ENCODE results near the gene CALN1. TPM values are rescaled to one million over a fixed set of nuclear protein-coding genes. Genes with fewer than 3 reads are reported as not detected.

Gene CALN1
- total and polyA plus RNA-seq, 2 of the 8 experiments (the other 6 are each of a cell fraction or from before 2014, with no cell fraction given): 6.4 to 15.2 TPM

DNA sequence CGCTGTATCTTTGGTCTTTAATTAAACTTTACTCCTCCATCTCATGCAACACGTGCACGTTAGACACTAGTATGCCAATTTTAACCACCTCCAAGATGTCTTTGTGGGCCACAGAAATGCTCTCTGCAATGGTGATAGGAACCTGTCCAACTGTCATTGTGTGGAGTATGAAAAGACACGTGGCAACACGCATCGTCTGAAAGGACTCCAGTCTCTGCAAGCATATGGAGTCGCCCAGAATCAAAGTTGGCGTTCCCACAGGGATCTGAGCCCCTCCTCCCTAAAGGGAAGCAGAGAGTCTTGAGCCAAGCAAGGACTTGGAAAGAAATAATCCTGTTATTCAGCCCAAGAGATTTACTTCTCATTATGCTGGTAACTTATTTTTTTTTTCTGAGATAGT lies 301.1 kb downstream of the CALN1 start:
- Histone ChIP-seq H2BK12ac (ENCODE audit: low read depth, low read length) (no peak overlapping the region), H3K27me3 (replicated peaks in 1 of 4; ENCODE audit: control insufficient read depth in 3 of 4, extremely low read depth in 1 of 4, insufficient read depth in 3 of 4, low read length in 3 of 4) (no peaks in the 10 kb centered on the region), H2AK5ac (ENCODE audit: low read depth, low read length) (0 out of 2 replicates have a peak overlapping the region, but pooled peaks have one; percentile 9), H3K36me3 (ENCODE audit: control insufficient read depth in 2 of 4, insufficient read depth in 4 of 4, low read length in 3 of 4) (no peaks in the 10 kb centered on the region), H3K23me2 (ENCODE audit: low read depth, low read length) (peaks cover 2% of the 10 kb centered on the region; the same call in 1 of the 2 replicates), H2BK15ac (ENCODE audit: low read length) (no peak overlapping the region), H3K23ac (ENCODE audit: insufficient read length) (no peak overlapping the region), H3K56ac (replicated peaks; ENCODE audit: insufficient read length, low read depth, low read length) (no peak overlapping the region), H3K18ac (ENCODE audit: extremely low read depth, low read length) (no peak overlapping the region), H4K8ac (ENCODE audit: extremely low read depth, insufficient read depth, low read length) (no peak overlapping the region), H3K4me3 (ENCODE audit: extremely low read depth in 1 of 4, insufficient read depth in 2 of 4, low read depth in 3 of 4, low read length in 4 of 4) (no peak overlapping the region), H3K4me1 (replicated peaks in 1 of 4; ENCODE audit: control insufficient read depth in 3 of 4, insufficient read depth in 4 of 4, low read length in 3 of 4) (peaks cover 0 to 5% (median 2%) of the 10 kb centered on the region in 4 experiments; a peak in 3 of 7 replicates), H3K9ac (replicated peaks in 1 of 4; ENCODE audit: extremely low read depth in 1 of 4, low read depth in 3 of 4, low read length in 3 of 4) (no peak overlapping the region), H3K4ac (replicated peaks; ENCODE audit: insufficient read length, low read depth, low read length) (no peak overlapping the region), H3K9me3 (ENCODE audit: insufficient read depth in 2 of 2, low read depth in 1 of 2, low read length in 1 of 2) (peaks cover 0 to 8% of the 10 kb centered on the region in 2 experiments; a peak in 2 of 4 replicates), H3K79me2 (ENCODE audit: control insufficient read depth in 1 of 2, insufficient read depth in 2 of 2, low read length in 2 of 2) (no peaks in the 10 kb centered on the region), H3K14ac (ENCODE audit: insufficient read length) (no peak overlapping the region), H2BK120ac (replicated peaks; ENCODE audit: low read depth, low read length) (no peak overlapping the region), H4K5ac (ENCODE audit: insufficient read length, low read depth, low read length) (no peak overlapping the region), H3K27ac (ENCODE audit: low read depth, low read length) (no peak overlapping the region), H2AFZ (ENCODE audit: low read length) (no peak overlapping the region), H3K4me2 (ENCODE audit: insufficient read depth in 1 of 2, low read depth in 2 of 2, low read length in 2 of 2) (no peak overlapping the region), H4K20me1 (replicated peaks in 1 of 2; ENCODE audit: control insufficient read depth in 1 of 2, insufficient read depth in 2 of 2, low read length in 2 of 2) (no peaks in the 10 kb centered on the region), H2BK20ac (ENCODE audit: low read length) (no peak overlapping the region), H2BK5ac (ENCODE audit: low read depth, low read length) (no peak overlapping the region), H3K79me1 (ENCODE audit: low read depth, low read length) (no peaks in the 10 kb centered on the region), H4K91ac (replicated peaks; ENCODE audit: insufficient read length, low read length) (no peak overlapping the region)
- DNase-seq (ENCODE audit: low read depth in 1 of 2, low spot score in 2 of 2): no peak
- no peak for TF ChIP-seq RFX5 (IDR thresholded peaks at IDR 0.05; ENCODE audit: borderline replicate concordance, low read depth, low read length)
- no peak for TF ChIP-seq TBP (IDR thresholded peaks at IDR 0.05; ENCODE audit: low read depth, low read length)
- TF ChIP-seq, protein P1, sequence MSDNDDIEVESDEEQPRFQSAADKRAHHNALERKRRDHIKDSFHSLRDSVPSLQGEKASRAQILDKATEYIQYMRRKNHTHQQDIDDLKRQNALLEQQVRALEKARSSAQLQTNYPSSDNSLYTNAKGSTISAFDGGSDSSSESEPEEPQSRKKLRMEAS (IDR thresholded peaks at IDR 0.05): no peak
- no peak for TF ChIP-seq RNF2 (IDR thresholded peaks at IDR 0.05; ENCODE audit: borderline replicate concordance, low read depth, low read length, missing control alignments, poor library complexity, severe bottlenecking)
- TF ChIP-seq TAF1 (IDR thresholded peaks at IDR 0.05; ENCODE audit: low read depth, low read length): no peak
- TF ChIP-seq, protein P2, sequence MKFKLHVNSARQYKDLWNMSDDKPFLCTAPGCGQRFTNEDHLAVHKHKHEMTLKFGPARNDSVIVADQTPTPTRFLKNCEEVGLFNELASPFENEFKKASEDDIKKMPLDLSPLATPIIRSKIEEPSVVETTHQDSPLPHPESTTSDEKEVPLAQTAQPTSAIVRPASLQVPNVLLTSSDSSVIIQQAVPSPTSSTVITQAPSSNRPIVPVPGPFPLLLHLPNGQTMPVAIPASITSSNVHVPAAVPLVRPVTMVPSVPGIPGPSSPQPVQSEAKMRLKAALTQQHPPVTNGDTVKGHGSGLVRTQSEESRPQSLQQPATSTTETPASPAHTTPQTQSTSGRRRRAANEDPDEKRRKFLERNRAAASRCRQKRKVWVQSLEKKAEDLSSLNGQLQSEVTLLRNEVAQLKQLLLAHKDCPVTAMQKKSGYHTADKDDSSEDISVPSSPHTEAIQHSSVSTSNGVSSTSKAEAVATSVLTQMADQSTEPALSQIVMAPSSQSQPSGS (IDR thresholded peaks at IDR 0.05; ENCODE audit: low read length): no peak
- TF ChIP-seq GABPA (IDR thresholded peaks at IDR 0.05; ENCODE audit: borderline replicate concordance, insufficient read depth, low read length): no peak
- no peak for TF ChIP-seq PHF8 (conservative IDR thresholded peaks at IDR 0.05; ENCODE audit: low read depth, low read length)
- TF ChIP-seq CREB1 (IDR thresholded peaks at IDR 0.05): no peak
- no peak for TF ChIP-seq KDM1A (IDR thresholded peaks at IDR 0.05; ENCODE audit: borderline replicate concordance, low read length)
- TF ChIP-seq MAFK (IDR thresholded peaks at IDR 0.05; ENCODE audit: low read depth, low read length): no peak
- no peak for TF ChIP-seq FOSL1 (IDR thresholded peaks at IDR 0.05; ENCODE audit: insufficient read depth, low read depth, low read length)
- POLR2A ChIA-PET (ENCODE audit: partially characterized antibody): no interaction called here
- FAIRE-seq: no peak
- CTCF ChIA-PET (ENCODE audit: partially characterized antibody): no interaction called here
- 86% methylated on average over 8 of the region's 8 CpGs; no CpG with 5 or more reads in 1 of the 2 experiments for WGBS, 2 experiments (ENCODE audit: extremely low coverage in 1 of 2, insufficient coverage in 1 of 2, insufficient read length in 1 of 2, insufficient replicate concordance in 2 of 2, low coverage in 1 of 2, low lambda C conversion rate in 2 of 2, missing lambda C conversion rate in 1 of 2)

All from H1 (cell line).